Endothelial cell of hepatic sinusoid (primary cell): ENCODE measurements around the gene CAMSAP1.

ENCODE experiments used
- in situ Hi-C: cut with HindIII; loops from 2 replicates; pipeline ENCODE4 v1.10.0; 2017; ENCODE audit warnings: low sequenced_read_pairs

The CAMSAP1 gene

DNA sequence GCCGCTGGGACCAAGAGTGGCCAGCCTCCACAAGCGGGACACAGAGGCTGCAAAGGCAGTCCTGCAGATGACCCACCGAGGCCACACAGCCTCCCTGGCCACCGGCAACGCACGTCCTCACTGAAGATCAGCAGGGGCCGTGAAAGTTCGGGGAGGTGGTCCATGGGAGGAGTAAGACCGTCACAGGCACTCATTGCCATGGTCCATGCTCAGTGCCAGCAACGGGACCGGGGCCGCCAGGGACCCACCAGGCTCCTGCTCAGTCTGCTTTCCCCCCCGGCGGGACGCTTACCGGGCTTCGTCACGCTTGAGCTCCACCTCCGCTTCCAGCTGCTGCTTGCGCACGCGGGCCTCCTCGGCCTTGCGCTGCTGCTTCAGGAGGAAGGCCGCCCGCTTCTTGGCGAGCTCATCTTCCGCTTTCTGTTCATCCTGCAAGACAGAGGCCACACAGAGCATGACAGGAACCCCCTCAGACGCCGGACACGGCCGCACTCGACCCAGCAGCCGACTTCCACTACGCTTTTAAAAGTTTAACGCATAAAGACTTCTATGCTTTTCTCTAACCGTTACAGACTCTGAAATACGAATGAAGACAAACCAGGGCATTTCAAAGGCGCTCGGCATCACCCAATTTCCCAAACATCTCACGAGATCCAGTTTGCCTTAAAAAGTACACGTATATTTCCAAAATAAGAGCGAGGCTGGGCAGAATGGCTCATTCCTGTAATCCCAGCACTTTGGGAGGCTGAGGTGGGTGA is 88.4 kb downstream of the CAMSAP1 start:
- in situ Hi-C loops, result no loop called here

DNA sequence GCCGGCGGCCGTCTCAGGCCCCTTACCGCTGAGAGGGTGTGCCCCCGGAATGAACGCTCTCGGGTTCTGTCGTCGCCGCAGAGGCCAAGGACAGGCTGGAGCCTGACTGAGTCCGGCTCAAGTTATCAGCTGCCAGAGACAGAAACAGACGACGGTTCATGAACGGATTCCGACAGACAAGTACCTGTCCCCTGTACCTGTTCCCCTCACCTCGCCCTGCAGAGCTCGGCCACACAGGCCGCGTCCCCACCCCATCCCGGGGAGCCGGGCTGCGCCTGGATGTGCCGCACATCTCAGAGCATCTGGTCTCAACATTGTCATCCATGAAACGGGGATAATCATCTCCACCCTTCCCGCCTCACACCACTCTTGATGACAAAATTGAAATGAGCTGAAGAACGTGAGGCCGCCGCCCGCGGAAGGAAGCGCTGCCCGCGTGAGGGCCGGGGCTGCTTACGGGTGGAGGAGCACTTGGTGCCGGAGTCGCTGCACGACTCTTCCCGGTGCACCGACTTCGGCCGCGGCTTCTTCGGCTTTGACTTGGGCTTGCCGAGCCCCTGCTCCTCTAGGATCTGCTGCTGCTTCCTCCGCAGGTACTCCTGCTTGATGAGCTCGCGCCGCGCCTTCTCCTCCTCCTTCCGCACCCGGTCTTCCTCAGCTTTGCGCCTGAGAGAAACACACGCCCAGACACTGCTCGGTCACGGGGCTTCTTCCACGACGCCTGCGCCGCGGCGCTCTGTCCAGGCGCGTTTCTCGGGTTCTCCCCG is 89.2 kb downstream of the CAMSAP1 start:
- in situ Hi-C loops, result no loop called here

DNA sequence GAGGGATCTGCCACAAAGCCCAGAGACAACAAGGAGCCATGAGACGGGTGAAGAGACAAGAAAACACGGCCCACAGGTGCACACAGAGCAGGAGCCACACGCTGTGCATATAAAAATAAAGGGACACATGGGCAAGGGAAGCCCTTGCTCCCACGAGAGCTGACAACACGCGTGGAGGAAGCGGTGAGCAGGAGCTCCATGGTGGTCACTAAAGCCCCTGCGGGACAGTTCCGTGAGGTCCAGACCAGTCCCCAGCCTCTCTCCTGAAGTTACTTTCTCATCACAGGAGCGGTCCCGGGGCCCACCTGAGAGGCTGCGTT is 90.7 kb downstream of the CAMSAP1 start:
- in situ Hi-C loops, result no loop called here

DNA sequence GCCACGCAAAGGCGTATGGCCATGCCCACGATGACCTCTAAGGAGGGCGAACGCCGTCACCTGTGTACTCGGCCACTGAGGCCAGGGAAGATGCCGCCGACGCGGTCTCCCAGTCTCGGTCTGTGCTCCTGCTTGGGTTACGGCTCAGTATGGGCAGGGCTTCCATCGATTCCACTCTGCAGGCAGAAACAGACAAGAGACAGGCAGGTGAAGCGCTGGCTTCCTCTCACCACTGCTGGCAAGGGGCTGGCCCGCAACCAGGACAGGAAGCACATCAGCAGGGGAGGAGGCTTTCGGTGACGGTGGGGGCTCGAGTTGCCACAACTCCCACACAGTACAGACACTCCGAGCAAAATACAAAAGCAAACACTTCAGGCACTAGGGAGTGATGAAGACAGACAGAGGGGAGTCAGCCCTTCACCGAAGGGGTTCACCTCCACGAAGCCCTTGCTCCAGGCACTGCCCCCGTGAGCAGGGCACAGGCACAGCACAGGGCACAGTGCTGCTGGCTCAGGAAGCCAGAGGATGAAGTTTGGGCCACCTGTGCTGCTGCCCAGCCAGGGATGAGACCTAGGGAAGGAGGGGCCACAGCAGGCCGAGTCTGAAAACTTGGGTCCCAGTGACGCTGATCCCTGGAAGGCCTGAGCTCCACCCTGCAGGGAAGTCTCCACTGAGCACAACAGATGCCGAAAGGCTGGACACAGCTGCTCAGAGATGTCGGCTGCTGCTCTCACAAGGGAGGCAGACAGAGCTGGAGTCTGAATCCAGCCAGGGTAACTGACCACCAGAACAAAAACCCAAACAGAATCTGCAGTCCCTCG is 91.3 kb downstream of the CAMSAP1 start:
- in situ Hi-C loops, result no loop called here

DNA sequence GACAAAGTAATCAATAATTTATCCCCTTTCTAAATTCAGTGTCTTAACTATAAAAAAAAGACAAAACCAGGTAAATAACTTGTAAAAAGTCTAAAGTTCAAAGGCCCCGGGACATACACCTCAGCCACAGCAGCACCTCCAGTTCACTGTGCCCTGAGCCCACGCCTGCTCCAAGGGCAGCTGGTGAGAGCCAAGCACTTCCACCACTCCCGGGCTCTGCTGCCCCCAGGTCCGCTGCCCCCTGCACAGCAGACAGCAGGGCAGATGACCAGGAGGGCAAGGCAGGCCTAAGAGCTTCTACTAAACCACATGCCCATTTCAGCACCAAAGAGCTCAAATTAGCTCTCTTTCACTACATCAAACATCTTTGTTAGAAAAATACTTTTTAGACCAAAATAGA is 91.9 kb downstream of the CAMSAP1 start:
- in situ Hi-C loops, result no loop called here

DNA sequence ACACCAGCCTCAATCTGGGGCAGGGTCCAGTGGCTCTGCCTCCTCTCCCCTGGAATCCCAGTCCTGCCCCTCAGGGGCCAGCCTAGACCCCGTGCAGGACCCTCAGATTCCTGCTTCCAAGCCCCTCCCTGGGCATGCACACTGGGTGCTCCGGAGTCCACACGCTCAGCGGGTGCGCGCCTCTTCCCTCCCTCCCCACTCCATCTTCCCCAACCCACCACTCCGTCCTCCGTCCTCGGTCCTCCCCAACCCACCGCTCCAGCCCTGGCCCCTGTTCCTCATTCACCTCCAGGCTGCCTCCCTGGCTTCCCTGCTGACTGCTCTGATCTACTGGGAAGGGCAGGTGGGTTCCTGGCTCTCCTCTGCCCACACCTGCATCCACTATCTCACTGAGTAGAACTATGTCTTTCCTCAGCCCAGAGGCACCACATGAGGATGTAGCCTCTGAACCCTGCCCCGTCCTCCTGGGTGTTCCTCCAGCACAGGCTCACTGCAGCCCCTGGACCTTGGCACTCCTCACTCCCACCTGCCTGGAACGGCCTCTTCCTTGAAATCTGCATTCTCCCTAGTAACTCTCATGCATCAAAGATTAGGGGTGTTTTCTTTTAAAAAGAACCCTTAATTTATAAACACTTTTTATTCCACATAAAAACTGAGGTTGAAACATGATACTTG is 92.8 kb downstream of the CAMSAP1 start:
- in situ Hi-C loops, result no loop called here

DNA sequence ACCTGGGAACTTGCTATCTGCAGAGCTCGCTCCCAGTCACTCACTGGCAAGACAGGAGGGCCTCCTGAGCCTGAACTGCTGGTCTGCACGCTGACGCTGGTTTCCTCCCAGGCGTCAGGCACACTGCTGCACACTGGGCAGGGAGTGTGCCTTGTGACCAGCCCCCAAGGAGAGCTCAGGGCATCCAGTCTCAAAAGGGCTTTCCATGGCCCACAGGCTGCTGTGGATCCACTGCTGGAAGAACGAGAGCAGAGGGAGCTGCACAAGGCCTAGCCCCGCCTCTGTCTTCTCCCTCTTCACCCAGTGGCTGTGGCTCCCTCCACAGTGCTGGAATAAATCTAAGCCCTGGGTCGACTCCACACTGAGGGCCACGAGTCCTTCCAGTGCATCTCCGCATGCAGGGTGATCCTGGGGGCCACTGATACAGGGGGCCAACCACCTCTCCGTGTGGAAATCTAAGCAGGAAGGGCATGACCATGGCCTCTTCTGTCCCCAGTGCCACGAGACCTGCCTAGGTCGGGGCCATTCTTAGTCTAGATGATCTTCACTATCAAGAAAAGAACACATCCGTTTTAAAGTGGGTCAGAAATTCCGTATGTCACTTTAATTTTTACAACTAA is 93.6 kb downstream of the CAMSAP1 start:
- in situ Hi-C loops, result no loop called here

DNA sequence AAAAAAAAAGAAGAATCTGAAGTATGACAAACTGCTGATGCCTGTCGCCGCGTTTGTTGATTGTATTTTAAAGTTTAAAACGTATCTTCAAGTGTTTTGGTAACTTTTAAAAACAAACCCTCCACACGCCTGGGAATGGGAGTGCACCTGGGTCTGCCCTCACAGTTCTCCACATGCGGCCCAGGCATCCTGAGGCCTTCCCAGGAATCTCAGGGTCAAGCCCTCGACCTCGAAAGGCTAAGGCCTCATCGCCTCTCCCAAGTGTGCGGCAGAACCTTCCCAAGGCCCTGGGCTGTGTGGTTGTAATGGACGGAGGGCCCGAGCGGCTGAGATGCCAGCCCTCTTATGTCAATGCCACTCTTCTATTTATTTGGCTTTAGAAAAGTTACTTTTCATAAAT is 94.4 kb downstream of the CAMSAP1 start:
- in situ Hi-C loops, result no loop called here

DNA sequence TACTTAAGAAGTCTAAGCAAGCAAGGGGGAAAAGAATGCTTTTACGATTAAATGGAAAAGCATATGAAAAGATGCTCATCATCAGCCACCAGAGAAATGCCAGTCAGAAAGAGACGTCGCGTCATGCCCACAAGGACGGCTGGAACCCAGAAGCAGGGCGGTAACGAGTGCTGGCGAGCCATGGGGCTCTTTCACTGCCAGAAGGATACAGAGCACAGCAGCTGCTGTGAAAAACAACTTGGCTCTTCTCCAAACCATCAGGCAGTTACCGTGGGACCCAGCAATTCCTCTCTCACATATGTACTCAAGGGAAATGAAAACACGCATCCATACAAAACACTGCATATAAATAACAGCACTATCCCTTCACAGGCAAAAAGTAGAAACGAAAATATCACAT is 95.5 kb downstream of the CAMSAP1 start:
- in situ Hi-C loops, result no loop called here

DNA sequence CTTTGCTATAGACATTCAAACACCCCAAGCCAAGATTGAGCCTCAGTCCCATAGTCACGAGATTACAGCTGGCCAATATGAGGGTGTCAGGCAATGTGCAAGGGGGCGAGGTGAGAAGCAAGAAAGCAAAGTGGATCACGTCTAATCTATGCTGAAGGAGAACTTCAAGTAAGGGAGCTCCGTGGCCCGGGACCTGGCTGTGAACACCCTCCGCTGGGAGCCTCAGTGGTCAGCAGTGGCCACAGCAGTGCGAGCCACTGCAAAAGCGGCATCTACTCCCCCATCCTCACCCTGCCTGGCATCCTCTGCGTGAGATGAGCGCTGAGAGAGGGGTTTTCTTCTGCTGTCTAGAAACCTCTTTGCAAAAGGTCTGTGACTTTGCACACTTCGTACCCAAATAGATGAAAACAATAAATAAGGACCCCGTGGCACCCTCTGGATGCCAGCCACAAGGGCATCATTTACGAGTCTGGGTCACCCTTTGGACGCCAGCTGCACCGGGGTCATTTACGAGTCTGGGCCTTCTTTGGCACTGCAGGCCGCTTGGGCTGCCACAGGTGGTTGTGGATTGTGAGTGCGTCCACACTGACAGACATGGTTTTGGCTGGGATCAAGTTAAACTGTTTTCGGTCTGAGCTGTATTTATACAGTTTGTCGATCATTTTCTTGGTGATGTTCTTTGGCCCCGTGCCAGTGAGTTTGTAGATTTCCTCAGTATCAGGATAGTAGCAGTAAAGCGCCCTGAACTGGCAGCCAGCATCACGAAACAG is 96.4 kb downstream of the CAMSAP1 start:
- in situ Hi-C loops, result no loop called here

DNA sequence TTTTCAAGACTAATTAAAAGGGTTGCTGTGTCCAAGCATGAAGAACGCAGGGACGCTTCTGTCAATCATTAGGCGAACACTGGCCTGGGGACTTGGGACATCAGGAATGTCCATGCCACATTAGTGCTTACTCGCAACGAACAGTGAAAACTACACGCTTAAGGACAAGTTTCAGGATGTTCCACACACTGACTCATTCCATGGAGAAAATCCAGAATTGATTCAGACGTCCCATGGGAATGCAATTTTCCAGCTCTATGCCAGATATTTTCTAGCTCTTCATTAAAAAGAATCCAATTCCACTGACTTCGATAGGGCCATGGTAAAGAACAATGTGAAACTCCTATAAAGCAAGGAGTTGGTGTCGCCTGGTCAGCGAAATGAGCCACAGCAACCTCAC is 98.2 kb downstream of the CAMSAP1 start:
- in situ Hi-C loops, result loop anchor here (10.0 kb wide), 1 partner anchor 114 kb away; the partner anchor contains the start of gene SOHLH1

DNA sequence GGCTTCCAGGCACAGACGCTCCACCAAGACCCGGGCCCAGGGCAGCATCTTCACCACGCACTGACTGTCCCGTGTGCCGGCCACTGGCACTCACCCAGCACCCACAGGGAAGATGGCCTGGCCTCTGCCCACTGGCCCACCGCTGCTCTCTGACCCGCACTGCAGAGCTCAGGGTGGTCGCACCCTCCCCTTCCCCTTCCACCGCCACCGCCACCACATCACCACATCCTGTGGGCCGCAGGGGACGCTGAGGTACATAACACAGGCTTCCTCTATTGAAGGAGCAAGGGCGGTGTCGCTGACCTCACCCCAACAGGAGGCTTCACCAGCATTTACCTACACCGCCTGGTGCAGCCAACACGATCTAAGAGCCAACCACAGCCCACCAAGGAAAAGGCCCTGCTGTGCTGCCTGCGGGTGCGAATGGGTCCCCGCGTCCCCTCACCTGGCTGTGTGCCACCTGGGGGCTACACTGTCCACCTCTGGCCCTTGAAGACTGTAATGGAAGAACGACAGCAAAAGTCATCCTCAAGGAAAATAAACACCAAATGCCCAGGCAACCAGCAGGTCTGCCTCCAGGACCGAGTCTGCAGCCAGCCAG is 101.8 kb downstream of the CAMSAP1 start:
- in situ Hi-C loops, result loop anchor here (10.0 kb wide), 1 partner anchor 111 kb away; the partner anchor contains the start of gene SOHLH1

DNA sequence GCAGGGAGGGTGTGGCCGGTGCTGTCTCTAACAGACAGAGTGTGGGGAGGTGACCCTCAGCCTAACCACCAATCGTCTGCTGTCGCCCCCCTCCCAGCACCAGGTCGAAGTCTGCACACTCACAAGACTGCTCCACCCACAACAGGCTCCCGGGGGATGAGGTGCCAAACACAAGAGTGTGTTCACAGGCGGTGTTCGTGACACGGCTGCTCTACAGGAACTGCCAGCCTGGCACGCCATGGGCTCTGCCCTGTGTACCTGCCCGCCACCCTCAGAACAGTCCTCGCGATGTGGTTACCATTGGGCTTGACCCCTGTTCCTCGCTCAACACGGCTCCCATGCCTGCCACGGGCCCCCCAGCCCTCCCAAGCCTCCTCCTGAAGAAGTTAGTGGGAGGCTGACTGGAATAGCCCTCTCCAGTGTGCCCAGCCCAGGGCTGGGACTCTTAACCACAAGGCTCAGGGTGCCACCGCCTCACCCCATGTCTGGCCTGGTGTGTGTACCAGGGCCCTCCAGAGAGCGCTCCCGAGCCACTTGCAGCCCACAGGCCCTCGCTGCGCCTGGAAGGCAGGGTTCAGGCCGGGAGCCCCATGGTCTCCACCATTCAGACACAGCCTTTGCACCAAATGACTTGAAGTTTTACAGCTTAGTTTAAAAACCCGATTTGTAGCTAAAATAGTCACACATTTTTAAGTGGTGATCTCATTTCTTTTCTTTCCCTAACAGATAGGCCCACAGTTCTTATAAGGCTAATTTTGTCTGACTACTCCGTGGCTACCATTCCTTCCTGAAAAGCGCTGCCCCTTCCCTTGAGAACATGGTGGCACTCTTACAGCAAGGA is 102.5 kb downstream of the CAMSAP1 start:
- in situ Hi-C loops, result loop anchor here (10.0 kb wide), 1 partner anchor 110 kb away; the partner anchor contains the start of gene SOHLH1

DNA sequence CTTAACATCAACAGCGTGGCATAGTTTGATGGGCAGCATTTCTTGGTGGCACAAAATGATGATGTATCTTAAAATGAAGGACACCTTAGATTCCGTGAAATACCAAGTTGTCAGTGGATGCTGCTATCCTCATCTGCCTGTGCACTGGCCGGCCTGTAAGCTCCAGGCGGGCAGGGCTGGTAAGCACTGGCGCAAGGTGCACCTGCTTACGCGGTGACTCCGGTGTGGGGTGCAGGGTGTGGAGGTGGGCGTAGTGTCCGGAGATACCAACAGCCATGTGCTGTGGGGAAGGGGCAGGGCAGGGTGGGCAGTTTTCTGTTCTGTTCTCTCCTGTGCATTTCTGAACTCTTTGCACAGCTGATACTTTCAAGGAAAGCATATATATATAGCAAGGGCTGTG is 103.9 kb downstream of the CAMSAP1 start:
- in situ Hi-C loops, result loop anchor here (10.0 kb wide), 1 partner anchor 109 kb away; the partner anchor contains the start of gene SOHLH1

DNA sequence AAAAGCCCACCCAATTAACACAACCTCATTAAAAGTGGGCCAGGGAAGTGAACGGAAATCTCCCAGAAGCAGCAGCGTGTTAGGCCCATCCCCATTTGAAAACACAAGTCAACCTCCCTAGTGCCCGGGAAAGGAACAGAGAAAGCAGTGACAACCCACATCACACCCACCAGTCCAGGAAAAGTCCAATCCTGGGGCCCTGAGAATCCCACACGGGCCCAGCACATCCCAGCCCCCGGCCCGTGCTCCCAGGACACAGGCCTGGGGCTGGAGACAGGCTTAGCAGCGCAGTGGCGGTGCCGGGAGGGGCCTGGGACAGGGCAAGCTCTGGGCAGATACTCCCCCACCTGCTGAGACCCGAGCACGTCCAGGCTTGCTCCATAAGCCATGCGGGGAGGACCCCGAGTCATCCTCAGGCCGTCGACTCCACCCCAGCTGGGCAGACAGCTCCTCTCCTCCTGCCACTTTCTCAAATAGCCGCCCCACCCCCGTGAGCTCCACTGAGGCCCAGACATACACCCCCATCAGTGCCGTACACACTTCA is 104.4 kb downstream of the CAMSAP1 start:
- in situ Hi-C loops, result loop anchor here (10.0 kb wide), 1 partner anchor 108 kb away; the partner anchor contains the start of gene SOHLH1

DNA sequence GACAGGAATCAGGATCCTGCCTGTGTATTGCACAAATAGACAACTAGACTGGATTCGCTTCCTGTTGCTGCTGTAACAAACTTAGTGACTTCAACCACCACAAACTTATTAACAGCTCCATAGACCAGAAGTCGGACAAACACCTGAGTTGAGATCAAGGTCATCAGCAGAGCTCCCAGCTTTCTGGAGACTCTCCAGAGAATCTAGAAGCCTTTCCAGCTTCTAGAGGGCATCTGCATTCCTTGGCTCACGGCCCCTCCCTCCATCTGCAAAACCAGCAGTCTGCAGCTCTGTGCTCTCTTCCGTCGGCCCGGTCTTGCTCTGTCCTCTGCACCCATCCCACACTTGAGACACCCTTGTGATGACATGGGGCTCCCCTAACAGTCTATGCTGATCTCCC is 106.3 kb downstream of the CAMSAP1 start:
- in situ Hi-C loops, result loop anchor here (10.0 kb wide), 1 partner anchor 106 kb away; the partner anchor contains the start of gene SOHLH1

DNA sequence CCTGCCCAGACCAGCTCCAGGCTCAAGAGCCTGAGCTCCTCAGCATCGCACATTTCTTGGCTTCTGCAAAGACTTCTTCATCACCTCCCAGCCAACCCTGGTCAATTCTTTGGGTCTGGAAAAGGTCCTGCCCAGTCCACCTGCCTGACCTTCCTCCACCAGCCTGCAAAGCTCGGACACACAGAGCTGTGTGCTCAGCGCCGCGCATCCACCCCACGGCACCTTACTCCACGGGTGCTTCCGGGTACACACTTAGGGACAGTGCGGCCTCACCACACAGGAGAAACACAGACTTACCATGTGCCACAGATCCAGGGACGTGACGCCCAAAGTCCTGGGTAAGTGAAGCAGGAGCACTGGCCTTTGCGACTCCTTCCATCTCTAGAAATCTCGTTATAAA is 108.1 kb downstream of the CAMSAP1 start:
- in situ Hi-C loops, result no loop called here

DNA sequence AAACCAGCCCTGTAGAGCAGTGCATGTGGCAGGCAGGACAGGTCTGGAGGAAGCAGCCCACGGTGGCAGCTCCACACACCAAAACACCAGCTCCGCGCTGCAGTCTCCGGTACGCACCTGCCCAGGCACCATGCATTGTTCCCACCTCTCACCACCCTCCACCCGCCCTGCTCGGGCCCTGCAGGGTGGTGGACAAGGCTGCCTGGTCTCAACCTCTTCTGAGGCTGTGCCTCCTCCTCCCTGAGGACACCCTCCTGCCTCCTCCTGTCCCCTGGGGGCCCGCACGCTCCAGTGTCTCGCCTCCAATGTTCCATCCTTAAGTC is 109.1 kb downstream of the CAMSAP1 start:
- in situ Hi-C loops, result no loop called here
